ENCODE data around the gene EHD4.

EHD4 gene

GRCh38 chr15:41955100-41955499, 17.3 kb downstream of the EHD4 start:
- no peak for DNase-seq

GRCh38 chr15:41954036-41954435, 18.3 kb downstream of the EHD4 start:
- no peak for DNase-seq

GRCh38 chr15:41952013-41952563, 20.3 kb downstream of the EHD4 start:
- no peak for DNase-seq

GRCh38 chr15:41951571-41951970, 20.8 kb downstream of the EHD4 start:
- no peak for DNase-seq

- DNase-seq: no peak
Observed at GRCh38 chr15:41950489-41950888, 21.9 kb downstream of the EHD4 start.

- DNase-seq: no peak
Observed at GRCh38 chr15:41950127-41950483, 22.3 kb downstream of the EHD4 start.

- no peak for DNase-seq
Observed at GRCh38 chr15:41949401-41950126, 22.8 kb downstream of the EHD4 start.

- DNase-seq: no peak
Observed at GRCh38 chr15:41948490-41948889, 23.9 kb downstream of the EHD4 start.

- no peak for DNase-seq
Observed at GRCh38 chr15:41946970-41947369, 25.4 kb downstream of the EHD4 start.

- no peak for DNase-seq
Observed at GRCh38 chr15:41945731-41946130, 26.6 kb downstream of the EHD4 start.

GRCh38 chr15:41945221-41945620, 27.1 kb downstream of the EHD4 start:
- DNase-seq: no peak

GRCh38 chr15:41944313-41944940, 27.9 kb downstream of the EHD4 start:
- DNase-seq: peak; percentile 75

GRCh38 chr15:41943543-41944312, 28.6 kb downstream of the EHD4 start:
- no peak for DNase-seq

- DNase-seq: no peak
Observed at GRCh38 chr15:41942886-41943285, 29.5 kb downstream of the EHD4 start.

- DNase-seq: no peak
Observed at GRCh38 chr15:41941644-41942415, 30.5 kb downstream of the EHD4 start.

- peak; percentile 57 for DNase-seq
Observed at GRCh38 chr15:41940441-41940857, 31.9 kb downstream of the EHD4 start.

GRCh38 chr15:41939986-41940385, 32.4 kb downstream of the EHD4 start:
- no peak for DNase-seq

- DNase-seq: no peak
Observed at GRCh38 chr15:41937568-41937923, 34.8 kb downstream of the EHD4 start.

GRCh38 chr15:41936649-41937567, 35.4 kb downstream of the EHD4 start:
- no peak for DNase-seq

GRCh38 chr15:41936155-41936554, 36.2 kb downstream of the EHD4 start:
- no peak for DNase-seq

- DNase-seq: no peak
Observed at GRCh38 chr15:41935566-41936020, 36.8 kb downstream of the EHD4 start.

- DNase-seq: no peak
Observed at GRCh38 chr15:41934843-41935242, 37.5 kb downstream of the EHD4 start.
